Left renal pelvis (tissue), 4 donors: ENCODE data around the gene OR56A1. TPM values are rescaled to one million over a fixed set of nuclear protein-coding genes. Genes with fewer than 3 reads are reported as not detected.

Experiments
- DNase-seq, 4 donors: peaks; one replicate each; pipeline ENCODE4 v3.0.0-alpha.2; 2013; ENCODE audit warnings: low read depth in 4 of 4, low spot score in 3 of 4
- polyA plus RNA-seq, 4 donors: library from polyadenylated mRNA; unstranded; fragments of 120-200 nt; gene quantifications; one replicate each; pipeline ENCODE4 v1.2.1, GENCODE V29; 2013; ENCODE audit not compliant: insufficient read length in 4 of 4

The OR56A1 gene
- polyA plus RNA-seq, 4 donors, result not detected

DNA sequence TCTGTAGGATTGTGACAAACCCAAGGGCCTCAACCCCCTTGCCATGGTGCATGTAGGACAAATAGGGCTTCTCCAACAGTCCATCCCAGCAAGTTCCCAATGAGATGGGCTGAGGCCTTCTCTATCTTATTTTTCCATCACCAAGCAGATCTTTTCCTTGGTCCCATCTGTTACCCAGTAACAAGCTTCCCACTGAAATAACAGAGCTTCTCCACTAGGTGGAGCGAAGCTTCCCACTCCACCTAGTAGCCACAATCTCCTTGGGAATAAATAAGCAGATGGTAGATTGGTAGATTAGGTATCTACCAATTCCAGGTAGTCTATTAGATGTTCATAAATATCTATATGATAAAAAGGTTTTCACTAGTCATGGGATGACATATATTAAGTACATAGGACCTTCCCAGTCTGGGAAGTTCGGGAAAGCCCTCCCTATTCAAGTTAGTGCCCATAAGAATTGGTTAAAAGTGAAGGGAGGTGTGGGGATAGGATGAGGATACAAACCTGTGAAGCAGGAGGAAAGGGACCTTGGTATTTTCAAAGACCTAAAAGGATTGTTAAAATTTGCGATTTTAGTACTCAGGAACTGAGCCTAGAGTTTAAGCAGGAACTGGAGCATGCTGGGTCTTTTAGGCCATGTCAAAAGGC lies 37.8 kb downstream of the OR56A1 start:
- DNase-seq, result no peak

DNA sequence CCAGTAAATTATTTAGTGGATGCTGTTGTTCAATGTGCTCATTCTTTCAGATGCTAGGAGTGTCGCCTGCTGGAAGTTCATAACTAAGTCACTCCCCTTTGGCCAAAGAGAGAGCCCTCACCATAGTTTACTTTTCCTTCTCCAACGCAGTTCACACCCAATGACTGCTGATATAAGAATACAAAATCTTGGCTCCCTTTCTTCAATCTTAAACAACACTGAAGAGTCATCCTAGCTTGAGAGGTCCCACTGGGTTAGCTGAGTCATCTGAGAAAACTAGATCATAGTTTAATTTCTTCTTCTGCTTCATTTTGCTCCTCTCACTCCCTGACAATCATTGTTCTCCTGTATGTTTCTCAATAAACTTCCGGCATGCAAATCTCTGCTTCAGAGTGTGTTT lies 38.4 kb downstream of the OR56A1 start:
- DNase-seq, result no peak

DNA sequence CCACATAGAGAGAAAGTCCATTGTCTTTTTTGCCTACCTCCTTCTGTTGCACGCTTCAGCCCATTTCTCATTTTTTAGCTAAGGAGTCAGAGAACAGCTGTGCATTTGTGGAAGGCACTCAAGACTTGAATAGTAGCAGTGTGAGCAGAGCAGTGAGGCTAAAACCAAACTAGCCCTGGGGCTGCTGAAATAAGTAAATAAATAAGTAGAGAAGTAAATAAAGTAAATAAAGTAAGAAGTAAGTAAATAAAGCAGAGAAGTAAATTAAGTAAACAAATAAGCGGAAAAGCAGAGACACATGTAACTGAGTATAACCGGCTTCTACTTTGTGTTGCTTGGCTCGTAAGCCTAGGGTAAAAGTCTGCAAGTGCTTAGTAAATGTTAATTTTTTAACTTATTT lies 41.4 kb downstream of the OR56A1 start:
- no peak for DNase-seq

DNA sequence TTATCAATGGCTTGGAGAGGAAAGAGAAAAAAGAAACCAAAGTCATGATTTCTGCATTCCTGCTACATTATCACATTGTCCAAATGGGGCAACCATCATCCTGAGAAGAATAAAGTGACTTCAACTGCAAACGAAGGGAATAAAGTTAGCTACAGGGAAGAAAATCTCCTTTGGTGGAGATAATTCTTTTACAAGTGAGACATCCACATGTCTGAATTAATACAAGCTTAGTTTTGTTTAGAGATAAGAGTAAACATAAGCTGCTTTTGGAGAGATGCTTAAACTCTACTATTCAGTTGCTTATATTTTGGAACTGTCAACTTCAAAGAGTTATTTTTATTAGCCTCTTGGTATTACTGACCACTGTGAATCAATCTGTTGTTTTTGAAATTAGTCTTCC lies 43.7 kb downstream of the OR56A1 start, which contains the start of gene OR52L1:
Gene OR52L1, minus strand, starts transcription at position 101 of the 400 bp plus-strand sequence. Its CDS starts 55 bp downstream, at position 46.
- DNase-seq, result no peak

DNA sequence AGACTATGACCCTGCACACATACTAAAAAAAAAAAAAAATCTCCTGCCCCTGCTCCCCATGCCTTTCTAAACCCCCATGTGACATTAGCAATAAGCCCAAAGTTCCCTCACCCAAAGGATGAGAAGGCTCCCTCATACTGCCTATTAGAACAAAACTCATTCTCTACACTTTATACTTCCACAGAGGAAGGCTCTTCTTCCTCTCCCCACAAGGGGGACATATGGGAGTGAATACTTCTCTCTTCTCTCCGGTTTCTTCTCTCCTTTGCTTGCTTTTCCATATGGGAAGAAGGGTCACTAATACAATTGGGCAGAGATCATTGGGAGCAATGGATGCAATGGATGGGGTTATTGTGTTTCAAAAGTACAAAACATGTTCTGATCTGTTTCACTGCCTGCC lies 47.1 kb downstream of the OR56A1 start:
- DNase-seq, result no peak

DNA sequence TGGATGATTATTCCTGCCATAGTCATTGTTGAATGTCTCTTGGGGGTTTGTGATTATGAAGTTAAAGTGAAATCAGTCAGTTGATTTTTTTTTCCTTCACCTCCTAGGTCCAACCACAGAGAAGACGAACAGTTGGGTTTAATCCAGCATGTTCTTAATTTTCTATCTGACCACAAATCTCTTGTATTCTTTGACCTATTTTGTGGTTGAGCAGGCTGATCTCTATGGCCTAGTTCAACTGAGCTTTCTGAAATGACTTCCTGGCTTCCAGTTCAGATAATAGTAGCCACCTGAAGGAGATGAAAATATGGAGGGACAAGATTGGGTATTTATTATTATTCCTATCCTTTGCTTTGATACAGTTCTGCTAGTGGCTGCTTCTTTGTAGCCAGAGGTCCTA lies 57.0 kb downstream of the OR56A1 start:
- no peak for DNase-seq

Other genes starting within 250 kb of the OR56A1 start
- gene OR52N5, start 247.4 kb downstream of the OR56A1 start, polyA plus RNA-seq, result not detected
- gene OR52N1, start 239.5 kb downstream of the OR56A1 start, polyA plus RNA-seq, result not detected
- not detected for gene OR52N2, start 221.8 kb downstream of the OR56A1 start, polyA plus RNA-seq
- gene OR52E6, start 188.9 kb downstream of the OR56A1 start, polyA plus RNA-seq, result not detected
- gene OR52E8, start 173.1 kb downstream of the OR56A1 start, polyA plus RNA-seq, result not detected
- not detected for gene OR52E4, start 150.1 kb downstream of the OR56A1 start, polyA plus RNA-seq
- not detected for gene OR52E5, start 137.6 kb downstream of the OR56A1 start, polyA plus RNA-seq
- not detected for gene OR56A3, start 88.5 kb downstream of the OR56A1 start, polyA plus RNA-seq
- not detected for gene OR56A5, start 62.3 kb downstream of the OR56A1 start, polyA plus RNA-seq
- gene OR52L1, start 43.8 kb downstream of the OR56A1 start, polyA plus RNA-seq, result not detected
- under 1 TPM in 1 of 4 donors, not detected in 3; 0.06 TPM for gene OR56A4, start 23.8 kb downstream of the OR56A1 start, polyA plus RNA-seq
- under 1 TPM in 1 of 4 donors, not detected in 3; 0.22 TPM for gene OR56B4, start 76.9 kb upstream of the OR56A1 start, polyA plus RNA-seq
- gene OR52B2, start 139.6 kb upstream of the OR56A1 start, polyA plus RNA-seq, result not detected
- under 1 TPM in 2 of 4 donors, not detected in 2; 0.14 to 0.16 TPM for gene OR52W1, start 168.5 kb upstream of the OR56A1 start, polyA plus RNA-seq
- gene C11orf42, start 174.8 kb upstream of the OR56A1 start, polyA plus RNA-seq, result 1 to 10 TPM in 2 of 4 donors, under 1 TPM in 2; 0.23 to 2.3 (median 0.98) TPM
- 10 to 100 TPM; 40.0 to 68.9 (median 46.3) TPM for gene FHIP1B, start 203.9 kb upstream of the OR56A1 start, polyA plus RNA-seq
- gene CNGA4, start 208.3 kb upstream of the OR56A1 start, polyA plus RNA-seq, result under 1 TPM; 0.09 to 0.34 (median 0.27) TPM
- under 1 TPM; 0.25 to 0.76 (median 0.56) TPM for gene CCKBR, start 229.1 kb upstream of the OR56A1 start, polyA plus RNA-seq